WERI-Rb-1 (cell line): ENCODE data around the gene HEMK1.

Source experiments
- DNase-seq: peaks from one replicate; pipeline ENCODE4 v3.0.0-alpha.2; 2020
- H3K27ac ChIP-seq: fragments of 250-450 bp; sonication (Bioruptor Pico); 2 replicates; pipeline ENCODE4 v1.5.1; 2020; ENCODE audit warnings: mild to moderate bottlenecking, moderate library complexity
- H3K27me3 ChIP-seq: fragments of 250-450 bp; sonication (Bioruptor Pico); 2 replicates; pipeline ENCODE4 v1.5.1; 2021; ENCODE audit warnings: mild to moderate bottlenecking, low read depth, moderate library complexity; ENCODE audit not compliant: insufficient read depth, severe bottlenecking
- H3K36me3 ChIP-seq: fragments of 250-450 bp; sonication (Bioruptor Pico); 2 replicates; pipeline ENCODE4 v1.5.1; 2020; ENCODE audit warnings: mild to moderate bottlenecking, moderate library complexity
- H3K4me3 ChIP-seq: 2 replicates; pipeline ENCODE4 v1.5.1; 2011; ENCODE audit warnings: low read depth, mild to moderate bottlenecking, control low read depth, low read length
- H3K9me3 ChIP-seq: fragments of 250-450 bp; sonication (Bioruptor Pico); 2 replicates; pipeline ENCODE4 v1.5.1; 2021; ENCODE audit warnings: mild to moderate bottlenecking, moderate library complexity; ENCODE audit not compliant: severe bottlenecking
- CTCF ChIP-seq: IDR thresholded peaks from 2 replicates; pipeline ENCODE4 v1.5.1; 2011; ENCODE audit warnings: low read depth, mild to moderate bottlenecking, control low read depth, inconsistent platforms, low read length

HEMK1 gene

GRCh38 chr3:50583897-50584296, 14.6 kb downstream of the HEMK1 start:
- no peak overlapping the region for H3K4me3 ChIP-seq
- TF ChIP-seq CTCF = no peak
- H3K36me3 ChIP-seq = no peaks in the 10 kb centered on the region; the same call in 1 of the 2 replicates
- H3K9me3 ChIP-seq = no peaks in the 10 kb centered on the region
- no peak for DNase-seq
- no peak overlapping the region for H3K27ac ChIP-seq
- no peaks in the 10 kb centered on the region for H3K27me3 ChIP-seq

- DNase-seq = no peak
- H3K27ac ChIP-seq = no peak overlapping the region
- H3K4me3 ChIP-seq = no peak overlapping the region
- H3K9me3 ChIP-seq = no peaks in the 10 kb centered on the region
- no peak for TF ChIP-seq CTCF
- H3K27me3 ChIP-seq = no peaks in the 10 kb centered on the region
- no peaks in the 10 kb centered on the region; the same call in 1 of the 2 replicates for H3K36me3 ChIP-seq
Measured at GRCh38 chr3:50584391-50584790, 15.1 kb downstream of the HEMK1 start.

GRCh38 chr3:50585919-50586762, 16.8 kb downstream of the HEMK1 start:
- H3K9me3 ChIP-seq = no peaks in the 10 kb centered on the region
- no peak overlapping the region for H3K4me3 ChIP-seq
- H3K27ac ChIP-seq = peak overlapping the region; percentile 18; the same call in 1 of the 2 replicates
- TF ChIP-seq CTCF = no peak
- no peaks in the 10 kb centered on the region for H3K27me3 ChIP-seq
- DNase-seq = no peak
- no peaks in the 10 kb centered on the region; the same call in 1 of the 2 replicates for H3K36me3 ChIP-seq

- TF ChIP-seq CTCF = no peak
- no peak for DNase-seq
- no peak overlapping the region for H3K4me3 ChIP-seq
- H3K36me3 ChIP-seq = no peaks in the 10 kb centered on the region; the same call in 1 of the 2 replicates
- no peak overlapping the region for H3K27ac ChIP-seq
- no peaks in the 10 kb centered on the region for H3K27me3 ChIP-seq
- no peaks in the 10 kb centered on the region for H3K9me3 ChIP-seq
Measured at GRCh38 chr3:50586763-50587070, 17.4 kb downstream of the HEMK1 start.

- no peaks in the 10 kb centered on the region; the same call in 1 of the 2 replicates for H3K36me3 ChIP-seq
- no peak for DNase-seq
- H3K27ac ChIP-seq = no peak overlapping the region
- H3K9me3 ChIP-seq = no peaks in the 10 kb centered on the region
- no peak overlapping the region for H3K4me3 ChIP-seq
- no peaks in the 10 kb centered on the region for H3K27me3 ChIP-seq
- no peak for TF ChIP-seq CTCF
Measured at GRCh38 chr3:50587373-50587772, 18.1 kb downstream of the HEMK1 start.
